MV-4-11 (cell line): Measurements from ENCODE around the gene MRM2.
"Not testable (repeated sequence)": the region's sequence is repeated elsewhere in the genome, so short reads cannot be mapped to it uniquely, and the experiment has no call there.

Source experiments
- DNase-seq: peaks from one replicate; lab custom pipeline; 2025; lab: John Stamatoyannopoulos, UW

Gene MRM2

GRCh38 chr7:2241580-2242540 is at the start of gene MRM2, which contains the start of gene NUDT1:
Gene MRM2, minus strand, starts transcription at chr7:2242205. Its CDS starts 36 bp downstream, at chr7:2242169.
Gene NUDT1, plus strand, starts transcription at chr7:2242226. Its CDS starts 2,349 bp downstream, at chr7:2244575.
- peak; percentile 62 for DNase-seq

GRCh38 chr7:2290877-2291276 is 48.9 kb upstream of the MRM2 start:
- no peak for DNase-seq

GRCh38 chr7:2289621-2290020 is 47.6 kb upstream of the MRM2 start:
- no peak for DNase-seq

GRCh38 chr7:2289111-2289586 is 47.1 kb upstream of the MRM2 start:
- no peak for DNase-seq

- no peak for DNase-seq
Measured at GRCh38 chr7:2288503-2288902, 46.5 kb upstream of the MRM2 start.

- DNase-seq = no peak
Measured at GRCh38 chr7:2287745-2288144, 45.7 kb upstream of the MRM2 start.

GRCh38 chr7:2283074-2283473 is 41.1 kb upstream of the MRM2 start:
- DNase-seq = no peak

- no peak for DNase-seq
Measured at GRCh38 chr7:2282185-2282751, 40.3 kb upstream of the MRM2 start.

- DNase-seq = no peak
Measured at GRCh38 chr7:2281541-2281940, 39.5 kb upstream of the MRM2 start.

GRCh38 chr7:2280424-2280823 is 38.4 kb upstream of the MRM2 start:
- DNase-seq = no peak

GRCh38 chr7:2279896-2280295 is 37.9 kb upstream of the MRM2 start:
- no peak for DNase-seq

GRCh38 chr7:2278026-2278425 is 36.0 kb upstream of the MRM2 start:
- no peak for DNase-seq

GRCh38 chr7:2276107-2276506 is 34.1 kb upstream of the MRM2 start:
- no peak for DNase-seq

GRCh38 chr7:2275101-2275500 is 33.1 kb upstream of the MRM2 start:
- DNase-seq = no peak

GRCh38 chr7:2274666-2275065 is 32.7 kb upstream of the MRM2 start:
- DNase-seq = no peak

- DNase-seq = no peak
Measured at GRCh38 chr7:2273866-2274265, 31.9 kb upstream of the MRM2 start.

GRCh38 chr7:2272031-2272430 is 30.0 kb upstream of the MRM2 start:
- DNase-seq = no peak

- no peak for DNase-seq
Measured at GRCh38 chr7:2271273-2272026, 29.4 kb upstream of the MRM2 start.

GRCh38 chr7:2270495-2270894 is 28.5 kb upstream of the MRM2 start:
- no peak for DNase-seq

GRCh38 chr7:2269991-2270460 is 28.0 kb upstream of the MRM2 start:
- DNase-seq = no peak

GRCh38 chr7:2269089-2269990 is 27.3 kb upstream of the MRM2 start:
- not testable (repeated sequence) for DNase-seq
